Measurements from ENCODE around the gene TENM4.

The TENM4 gene

GRCh38 chr11:79404806-79405205 is 36.0 kb downstream of the TENM4 start:
- TF ChIP-seq TAF1 (IDR thresholded peaks at IDR 0.05; ENCODE audit: low read depth) (no peak), USF1 (IDR thresholded peaks at IDR 0.05) (no peak), FOXM1 (IDR thresholded peaks at IDR 0.05; ENCODE audit: borderline replicate concordance, low read depth) (no peak), TEAD4 (IDR thresholded peaks at IDR 0.05) (no peak), EGR1 (IDR thresholded peaks at IDR 0.05) (no peak)

DNA sequence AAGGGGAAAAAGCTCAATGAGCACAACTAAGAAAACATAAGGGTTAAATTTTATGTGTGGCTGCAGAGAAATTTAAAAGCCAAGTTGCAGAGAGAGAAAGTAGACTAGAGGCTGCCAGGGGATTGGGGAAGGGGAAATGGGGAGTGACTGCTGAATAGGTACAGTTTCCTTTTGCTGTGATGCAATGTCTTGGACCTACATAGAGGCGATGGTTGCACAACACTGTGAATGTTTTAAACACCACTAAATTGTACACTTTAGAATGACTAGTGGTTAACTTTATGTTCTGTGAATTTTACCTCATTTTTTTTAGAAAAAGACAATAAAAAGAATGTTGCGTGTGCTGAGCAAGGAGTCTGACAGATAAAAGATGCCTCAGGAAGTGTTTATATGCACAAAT is 36.5 kb downstream of the TENM4 start:
- TF ChIP-seq TAF1 (IDR thresholded peaks at IDR 0.05; ENCODE audit: low read depth) (no peak), FOXM1 (IDR thresholded peaks at IDR 0.05; ENCODE audit: borderline replicate concordance, low read depth) (no peak), TEAD4 (IDR thresholded peaks at IDR 0.05) (no peak), YY1 (IDR thresholded peaks at IDR 0.05; ENCODE audit: low read depth) (no peak), NFIC (IDR thresholded peaks at IDR 0.05) (no peak), REST (IDR thresholded peaks at IDR 0.05; ENCODE audit: low read depth) (no peak), CEBPB (IDR thresholded peaks at IDR 0.05) (no peak), CREB1 (IDR thresholded peaks at IDR 0.05; ENCODE audit: low read depth) (no peak), EGR1 (IDR thresholded peaks at IDR 0.05) (no peak), EP300 (IDR thresholded peaks at IDR 0.05; ENCODE audit: borderline replicate concordance) (no peak), USF1 (IDR thresholded peaks at IDR 0.05) (no peak), RAD21 (IDR thresholded peaks at IDR 0.05; ENCODE audit: low read depth) (no peak), TCF12 (IDR thresholded peaks at IDR 0.05; ENCODE audit: low read depth) (no peak), ZBTB7A (IDR thresholded peaks at IDR 0.05; ENCODE audit: low read depth) (no peak)
- TF ChIP-seq, protein P1, sequence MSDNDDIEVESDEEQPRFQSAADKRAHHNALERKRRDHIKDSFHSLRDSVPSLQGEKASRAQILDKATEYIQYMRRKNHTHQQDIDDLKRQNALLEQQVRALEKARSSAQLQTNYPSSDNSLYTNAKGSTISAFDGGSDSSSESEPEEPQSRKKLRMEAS (IDR thresholded peaks at IDR 0.05): no peak

DNA sequence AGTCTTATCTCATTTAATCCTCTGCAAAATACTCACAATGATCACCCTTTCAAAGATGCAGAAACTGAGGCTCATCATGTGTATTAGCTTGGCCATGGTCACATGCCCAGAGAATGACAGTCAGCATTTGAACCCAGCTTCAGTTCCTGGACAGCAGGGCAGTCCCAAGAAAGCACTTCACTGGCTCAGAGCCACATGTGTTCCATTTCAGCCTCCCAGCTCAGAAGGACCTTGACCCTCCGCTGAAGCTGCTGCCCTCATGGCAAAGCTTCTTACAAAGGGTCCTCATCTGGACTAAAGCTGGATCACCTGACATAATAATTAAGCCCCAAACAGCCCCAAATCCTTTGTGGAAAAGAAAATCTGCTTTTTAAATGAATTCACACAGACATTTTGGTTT is 37.0 kb downstream of the TENM4 start:
- TF ChIP-seq YY1 (IDR thresholded peaks at IDR 0.05; ENCODE audit: low read depth) (no peak), RAD21 (IDR thresholded peaks at IDR 0.05; ENCODE audit: low read depth) (no peak), EP300 (IDR thresholded peaks at IDR 0.05; ENCODE audit: borderline replicate concordance) (no peak), CEBPB (IDR thresholded peaks at IDR 0.05) (no peak), REST (IDR thresholded peaks at IDR 0.05; ENCODE audit: low read depth) (no peak), FOXM1 (IDR thresholded peaks at IDR 0.05; ENCODE audit: borderline replicate concordance, low read depth) (no peak), TCF12 (IDR thresholded peaks at IDR 0.05; ENCODE audit: low read depth) (no peak), ZBTB7A (IDR thresholded peaks at IDR 0.05; ENCODE audit: low read depth) (no peak), EGR1 (IDR thresholded peaks at IDR 0.05) (no peak), USF1 (IDR thresholded peaks at IDR 0.05) (no peak)
- TF ChIP-seq, protein P1 (IDR thresholded peaks at IDR 0.05): no peak

- no peak for TF ChIP-seq REST (IDR thresholded peaks at IDR 0.05; ENCODE audit: low read depth)
- no peak for TF ChIP-seq EGR1 (IDR thresholded peaks at IDR 0.05)
- TF ChIP-seq ZBTB7A (IDR thresholded peaks at IDR 0.05; ENCODE audit: low read depth): no peak
- no peak for TF ChIP-seq TAF1 (IDR thresholded peaks at IDR 0.05; ENCODE audit: low read depth)
- TF ChIP-seq CREB1 (IDR thresholded peaks at IDR 0.05; ENCODE audit: low read depth): no peak
- TF ChIP-seq NFIC (IDR thresholded peaks at IDR 0.05): no peak
- no peak for TF ChIP-seq EP300 (IDR thresholded peaks at IDR 0.05; ENCODE audit: borderline replicate concordance)
- TF ChIP-seq USF1 (IDR thresholded peaks at IDR 0.05): no peak
- no peak for TF ChIP-seq TEAD4 (IDR thresholded peaks at IDR 0.05)
- no peak for TF ChIP-seq YY1 (IDR thresholded peaks at IDR 0.05; ENCODE audit: low read depth)
- no peak for TF ChIP-seq RAD21 (IDR thresholded peaks at IDR 0.05; ENCODE audit: low read depth)
- TF ChIP-seq TCF12 (IDR thresholded peaks at IDR 0.05; ENCODE audit: low read depth): no peak
- no peak for TF ChIP-seq FOXM1 (IDR thresholded peaks at IDR 0.05; ENCODE audit: borderline replicate concordance, low read depth)
- TF ChIP-seq, protein P1 (IDR thresholded peaks at IDR 0.05): no peak
Measured at GRCh38 chr11:79402912-79403311, 37.9 kb downstream of the TENM4 start.

All from Ishikawa (cell line).